ENCODE data around the gene TGFB3. TPM values are rescaled to one million over a fixed set of nuclear protein-coding genes. Genes with fewer than 3 reads are reported as not detected.
A peak's percentile ranks its signal among the peaks of the same experiment; 100 is the strongest.

Gene TGFB3
- total RNA-seq, 4 donors from 2014 or later = 12.0 to 47.1 (median 23.2) TPM

DNA sequence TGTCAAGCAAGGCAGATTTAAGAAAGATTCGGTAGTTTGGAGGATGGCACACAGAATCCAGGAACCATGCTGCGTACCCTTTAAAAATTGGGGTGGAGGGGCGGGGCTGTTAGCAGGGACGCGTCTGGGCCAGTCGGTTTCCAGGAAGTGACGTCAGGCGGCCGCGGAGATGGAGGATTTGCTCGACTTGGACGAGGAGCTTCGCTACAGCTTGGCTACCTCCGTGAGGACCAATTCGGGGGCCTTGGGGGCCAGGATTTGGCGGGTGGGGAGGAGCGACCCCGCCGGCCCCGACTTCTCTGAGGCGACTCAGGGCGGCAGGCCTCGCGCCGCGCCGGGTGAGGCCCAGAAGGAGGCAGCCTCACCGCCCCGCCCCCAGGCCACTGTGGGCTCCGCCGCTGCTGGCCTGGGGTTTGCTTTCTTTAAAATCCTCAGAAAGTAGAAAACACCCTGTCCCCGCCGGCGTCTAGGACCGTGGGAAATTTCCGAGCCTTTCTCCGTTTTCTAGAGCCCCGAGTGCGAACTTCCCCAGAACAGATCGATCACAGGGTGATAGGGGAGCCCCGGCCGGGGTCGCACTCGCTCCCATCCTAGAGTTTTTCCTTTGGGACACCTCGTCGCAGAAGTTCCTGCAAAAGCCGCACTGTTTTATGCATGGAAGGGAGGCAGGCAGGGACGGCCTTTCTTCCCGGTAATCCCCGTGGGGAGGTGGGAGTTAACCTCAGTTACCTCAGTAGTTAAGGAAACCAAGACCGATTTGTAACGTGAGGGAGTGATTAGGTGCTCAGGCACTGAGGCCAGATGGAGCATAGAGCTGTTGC, 4.0 kb upstream of the TGFB3 start, which contains the start of gene IFT43:
Gene IFT43 (plus strand): TSS at position 146 of the 821 bp plus-strand sequence. CDS start 24 bp downstream, at position 170.
- H3K4me3 ChIP-seq = peak within 1 kb of the TSS; percentile 81 to 91 (median 89)
- TF ChIP-seq EP300 (IDR thresholded peaks at IDR 0.05) (no peak), POLR2A (IDR thresholded peaks at IDR 0.05; ENCODE audit: low read depth) (peak; percentile 24), POLR2AphosphoS5 (IDR thresholded peaks at IDR 0.05) (peak; percentile 89 to 93)
- TF ChIP-seq, protein P1, sequence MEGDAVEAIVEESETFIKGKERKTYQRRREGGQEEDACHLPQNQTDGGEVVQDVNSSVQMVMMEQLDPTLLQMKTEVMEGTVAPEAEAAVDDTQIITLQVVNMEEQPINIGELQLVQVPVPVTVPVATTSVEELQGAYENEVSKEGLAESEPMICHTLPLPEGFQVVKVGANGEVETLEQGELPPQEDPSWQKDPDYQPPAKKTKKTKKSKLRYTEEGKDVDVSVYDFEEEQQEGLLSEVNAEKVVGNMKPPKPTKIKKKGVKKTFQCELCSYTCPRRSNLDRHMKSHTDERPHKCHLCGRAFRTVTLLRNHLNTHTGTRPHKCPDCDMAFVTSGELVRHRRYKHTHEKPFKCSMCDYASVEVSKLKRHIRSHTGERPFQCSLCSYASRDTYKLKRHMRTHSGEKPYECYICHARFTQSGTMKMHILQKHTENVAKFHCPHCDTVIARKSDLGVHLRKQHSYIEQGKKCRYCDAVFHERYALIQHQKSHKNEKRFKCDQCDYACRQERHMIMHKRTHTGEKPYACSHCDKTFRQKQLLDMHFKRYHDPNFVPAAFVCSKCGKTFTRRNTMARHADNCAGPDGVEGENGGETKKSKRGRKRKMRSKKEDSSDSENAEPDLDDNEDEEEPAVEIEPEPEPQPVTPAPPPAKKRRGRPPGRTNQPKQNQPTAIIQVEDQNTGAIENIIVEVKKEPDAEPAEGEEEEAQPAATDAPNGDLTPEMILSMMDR (IDR thresholded peaks at IDR 0.05) = no peak
- WGBS = under 1% methylated on average over 44 of the region's 52 CpGs
- H3K36me3 ChIP-seq = peaks cover 0 to 16% (median 4%) of the 10 kb centered on the region in 4 donors
- H3K27ac ChIP-seq (replicated peaks in 1 of 4) = peak within 1 kb of the TSS; percentile 96 to 99 (median 98)
- intact Hi-C loops (cut with DNase I) = no loop called here
- peak; percentile 98 for DNase-seq (ENCODE audit: extremely low spot score)
- H3K4me1 ChIP-seq = peaks cover 32 to 59% (median 52%) of the 10 kb centered on the region in 4 donors
- no peaks in the 10 kb centered on the region for H3K27me3 ChIP-seq
- H3K9me3 ChIP-seq = no peaks in the 10 kb centered on the region

DNA sequence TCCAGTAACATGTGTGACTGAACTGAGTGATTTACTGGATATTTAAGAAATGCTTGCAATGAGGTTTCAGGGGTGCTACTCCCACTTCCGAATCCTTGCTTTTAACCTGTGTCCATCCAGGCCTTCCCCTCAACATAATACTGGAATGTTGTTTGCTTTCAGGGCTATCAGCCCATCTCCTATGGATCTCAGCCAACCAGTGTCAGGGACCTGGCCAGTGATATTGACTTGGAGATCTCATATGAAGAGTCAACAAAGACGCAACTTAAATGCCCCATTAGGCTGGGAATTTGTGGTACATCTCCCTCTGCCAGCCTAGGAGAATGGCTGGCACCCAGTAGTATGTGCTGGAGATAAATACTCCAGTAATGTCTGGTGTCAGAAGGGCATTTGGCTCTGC, 2.9 kb upstream of the TGFB3 start:
- H3K4me3 ChIP-seq = no peak overlapping the region
- intact Hi-C loops (cut with DNase I) = no loop called here
- no peaks in the 10 kb centered on the region for H3K9me3 ChIP-seq
- H3K27me3 ChIP-seq = no peaks in the 10 kb centered on the region
- peaks cover 0 to 4% (median under 1%) of the 10 kb centered on the region in 4 donors for H3K36me3 ChIP-seq
- peak overlapping the region; percentile 96 to 99 (median 98) for H3K27ac ChIP-seq (replicated peaks in 1 of 4)
- H3K4me1 ChIP-seq = peaks cover 37 to 65% (median 63%) of the 10 kb centered on the region in 4 donors
- TF ChIP-seq POLR2AphosphoS5 (IDR thresholded peaks at IDR 0.05) (no peak), POLR2A (IDR thresholded peaks at IDR 0.05; ENCODE audit: low read depth) (no peak), EP300 (IDR thresholded peaks at IDR 0.05) (no peak)
- TF ChIP-seq, protein P1 (IDR thresholded peaks at IDR 0.05) = no peak
- WGBS = 47% methylated on average over 2 of the region's 2 CpGs
- DNase-seq (ENCODE audit: extremely low spot score) = no peak

DNA sequence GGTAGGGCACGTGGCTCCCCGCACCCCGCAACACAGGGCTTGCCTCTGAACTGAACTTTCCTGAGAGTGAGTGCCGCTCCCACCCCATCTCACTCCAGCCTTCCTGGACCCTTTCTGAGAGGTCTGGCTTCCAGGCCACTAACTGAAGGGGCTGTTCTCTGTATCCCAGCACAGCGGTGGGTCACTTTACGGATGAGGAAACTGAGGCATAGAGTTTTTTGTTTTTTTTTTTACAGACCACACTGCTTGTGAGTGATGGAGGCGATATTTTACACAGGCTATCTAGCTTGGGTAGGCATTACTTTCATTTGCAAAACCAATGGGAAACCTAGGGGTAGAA, 1.2 kb upstream of the TGFB3 start:
- no peaks in the 10 kb centered on the region for H3K27me3 ChIP-seq
- no peaks in the 10 kb centered on the region for H3K9me3 ChIP-seq
- H3K4me3 ChIP-seq = peak overlapping the region; percentile 75 to 92 (median 80)
- intact Hi-C loops (cut with DNase I) = loop anchor here (2.0 kb wide), 1 partner anchor 272 kb away; no protein-coding TSS in a partner anchor
- no peaks in the 10 kb centered on the region for H3K36me3 ChIP-seq
- H3K27ac ChIP-seq (replicated peaks in 1 of 4) = peak overlapping the region; percentile 96 to 99 (median 98)
- TF ChIP-seq POLR2AphosphoS5 (IDR thresholded peaks at IDR 0.05) (no peak), EP300 (IDR thresholded peaks at IDR 0.05) (no peak), POLR2A (IDR thresholded peaks at IDR 0.05; ENCODE audit: low read depth) (no peak)
- TF ChIP-seq, protein P1 (IDR thresholded peaks at IDR 0.05) = no peak
- WGBS = 32% methylated on average over 7 of the region's 7 CpGs
- no peak for DNase-seq (ENCODE audit: extremely low spot score)
- H3K4me1 ChIP-seq = peaks cover 42 to 72% (median 69%) of the 10 kb centered on the region in 4 donors

DNA sequence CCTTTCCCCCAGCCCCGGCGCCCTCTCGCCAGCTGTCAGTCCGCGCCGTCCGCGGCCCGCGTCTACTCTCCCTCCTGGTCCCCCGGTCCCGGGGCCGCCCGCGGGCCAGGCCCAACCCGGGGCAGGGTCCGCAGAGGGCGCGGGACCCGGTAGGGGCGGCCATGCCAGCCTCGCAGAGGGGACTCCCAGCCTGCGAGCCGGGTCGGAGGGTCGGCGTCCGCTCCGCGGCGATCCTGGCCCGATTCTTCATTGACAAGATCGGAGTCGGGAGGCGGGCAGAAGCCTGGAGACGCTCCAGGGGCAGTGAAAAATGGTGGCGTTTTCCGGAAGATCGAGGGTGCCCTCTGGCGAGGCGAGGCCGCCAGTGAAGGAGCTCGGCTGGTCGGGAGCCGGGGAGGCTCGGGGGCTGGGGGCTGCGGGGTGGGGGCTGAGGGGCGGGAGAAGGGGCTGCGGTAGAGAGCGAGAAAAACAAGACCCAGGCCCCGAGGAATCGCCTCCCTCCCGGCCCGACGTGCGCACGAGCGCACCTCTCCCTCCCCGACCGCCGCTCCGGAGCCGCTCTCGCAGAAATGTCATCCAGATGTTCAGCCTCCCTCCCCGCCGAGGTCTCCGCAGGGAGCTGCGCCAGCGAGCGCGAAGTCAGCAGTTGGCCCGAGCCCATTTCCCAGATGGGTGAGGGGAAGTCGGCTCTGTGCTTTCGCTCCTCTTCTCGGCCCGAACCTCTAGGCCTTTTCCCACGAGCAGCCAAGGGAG, 647 bp upstream of the TGFB3 start:
- WGBS = under 1% methylated on average over 25 of the region's 77 CpGs
- H3K4me1 ChIP-seq = peaks cover 45 to 74% (median 71%) of the 10 kb centered on the region in 4 donors
- H3K27me3 ChIP-seq = no peaks in the 10 kb centered on the region
- peak; percentile 98 for DNase-seq (ENCODE audit: extremely low spot score)
- H3K27ac ChIP-seq (replicated peaks in 1 of 4) = peak overlapping the region; percentile 96 to 99 (median 98)
- H3K36me3 ChIP-seq = no peaks in the 10 kb centered on the region
- intact Hi-C loops (cut with DNase I) = loop anchor here (2.0 kb wide), 1 partner anchor 272 kb away; no protein-coding TSS in a partner anchor
- H3K9me3 ChIP-seq = no peaks in the 10 kb centered on the region
- H3K4me3 ChIP-seq = peak overlapping the region; percentile 75 to 92 (median 80)
- no peak for TF ChIP-seq EP300 (IDR thresholded peaks at IDR 0.05)
- TF ChIP-seq POLR2AphosphoS5 (IDR thresholded peaks at IDR 0.05) = peak; percentile 52 to 55
- TF ChIP-seq, protein P1 (IDR thresholded peaks at IDR 0.05) = peak; percentile 51 to 85 (median 80)
- no peak for TF ChIP-seq POLR2A (IDR thresholded peaks at IDR 0.05; ENCODE audit: low read depth)
